HEK293 (cell line): ENCODE data around the gene LEF1.

Experiments
- HOXA7 ChIP-seq: sonication (generic); formaldehyde crosslinking; IDR thresholded peaks from 2 replicates; pipeline ENCODE4 v1.8.1; 2022; ENCODE audit warnings: missing genetic modification reagents, borderline replicate concordance
- TCF7L2 ChIP-seq: IDR thresholded peaks from 2 replicates; pipeline ENCODE4 v1.6.1; 2011; ENCODE audit warnings: low read depth, mild to moderate bottlenecking, inconsistent platforms, low read length, moderate library complexity, borderline replicate concordance
- ZNF114 ChIP-seq: fragments of 450-650 bp; formaldehyde crosslinking; IDR thresholded peaks from 2 replicates; pipeline ENCODE4 v1.5.0; 2017; ENCODE audit warnings: missing biosample characterization, missing genetic modification characterization

GRCh38 chr4:108165586-108165985, 3.1 kb downstream of the LEF1 start:
- TF ChIP-seq ZNF114 (tag by site-specific recombination): no peak
- no peak for TF ChIP-seq HOXA7 (CRISPR knock-in tag)
- no peak for TF ChIP-seq TCF7L2
